WERI-Rb-1 (cell line): ENCODE data around the gene STING1.

ENCODE experiments used
- DNase-seq: peaks from one replicate; pipeline ENCODE4 v3.0.0-alpha.2; 2020
- H3K27ac ChIP-seq: fragments of 250-450 bp; sonication (Bioruptor Pico); 2 replicates; pipeline ENCODE4 v1.5.1; 2020; ENCODE audit warnings: mild to moderate bottlenecking, moderate library complexity
- H3K27me3 ChIP-seq: fragments of 250-450 bp; sonication (Bioruptor Pico); 2 replicates; pipeline ENCODE4 v1.5.1; 2021; ENCODE audit warnings: mild to moderate bottlenecking, low read depth, moderate library complexity; ENCODE audit not compliant: insufficient read depth, severe bottlenecking
- H3K36me3 ChIP-seq: fragments of 250-450 bp; sonication (Bioruptor Pico); 2 replicates; pipeline ENCODE4 v1.5.1; 2020; ENCODE audit warnings: mild to moderate bottlenecking, moderate library complexity
- H3K4me3 ChIP-seq: 2 replicates; pipeline ENCODE4 v1.5.1; 2011; ENCODE audit warnings: low read depth, mild to moderate bottlenecking, control low read depth, low read length
- H3K9me3 ChIP-seq: fragments of 250-450 bp; sonication (Bioruptor Pico); 2 replicates; pipeline ENCODE4 v1.5.1; 2021; ENCODE audit warnings: mild to moderate bottlenecking, moderate library complexity; ENCODE audit not compliant: severe bottlenecking
- TF ChIP-seq, protein P1 (sequence below): IDR thresholded peaks from 2 replicates; pipeline ENCODE4 v1.5.1; 2011; ENCODE audit warnings: low read depth, mild to moderate bottlenecking, control low read depth, inconsistent platforms, low read length

STING1 gene

DNA sequence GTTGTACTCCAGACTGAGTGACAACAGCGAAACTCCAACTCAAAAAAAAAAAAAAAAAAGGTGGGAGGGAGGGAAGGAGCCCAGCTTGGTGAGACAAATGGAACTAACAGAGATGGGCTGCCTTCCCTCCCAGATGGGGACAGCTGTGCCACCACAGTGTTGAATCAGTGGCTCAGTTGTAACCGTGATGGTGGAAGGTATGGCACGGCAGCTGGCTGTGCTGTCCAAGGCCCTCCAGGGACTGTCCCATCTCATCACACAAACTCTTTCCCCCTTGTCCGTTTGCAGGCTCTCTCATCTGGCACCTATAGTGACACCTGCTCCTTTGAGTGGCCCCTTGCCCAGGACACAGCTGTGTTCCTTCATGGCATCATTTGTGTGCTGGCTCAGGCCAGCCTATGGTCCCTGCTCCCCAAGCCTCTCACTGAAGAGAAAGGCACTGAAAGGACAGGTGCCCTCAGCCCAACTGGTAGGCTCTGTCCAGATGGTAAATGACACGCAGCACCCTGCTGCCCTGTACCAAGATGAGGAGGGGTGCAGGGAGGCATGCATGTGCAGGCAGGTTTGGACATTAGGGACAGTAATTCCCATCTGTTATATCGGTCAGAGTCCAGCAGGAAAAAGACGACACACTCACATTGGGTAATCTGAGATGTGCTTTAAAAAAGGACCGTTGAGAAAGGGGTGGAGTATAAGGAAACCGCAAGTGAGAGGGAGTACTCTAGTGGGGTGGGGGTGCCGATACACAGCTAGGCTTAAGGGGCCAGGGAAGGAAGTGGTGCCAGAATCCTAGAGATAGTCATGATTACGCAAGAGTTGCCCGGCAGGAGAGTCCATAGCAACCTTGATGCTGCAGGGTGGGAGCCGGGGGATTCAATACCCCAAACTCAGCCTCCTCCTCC, 7.4 kb downstream of the STING1 start:
- DNase-seq, result peak; percentile 74
- peak overlapping the region; percentile 78 for H3K27ac ChIP-seq

DNA sequence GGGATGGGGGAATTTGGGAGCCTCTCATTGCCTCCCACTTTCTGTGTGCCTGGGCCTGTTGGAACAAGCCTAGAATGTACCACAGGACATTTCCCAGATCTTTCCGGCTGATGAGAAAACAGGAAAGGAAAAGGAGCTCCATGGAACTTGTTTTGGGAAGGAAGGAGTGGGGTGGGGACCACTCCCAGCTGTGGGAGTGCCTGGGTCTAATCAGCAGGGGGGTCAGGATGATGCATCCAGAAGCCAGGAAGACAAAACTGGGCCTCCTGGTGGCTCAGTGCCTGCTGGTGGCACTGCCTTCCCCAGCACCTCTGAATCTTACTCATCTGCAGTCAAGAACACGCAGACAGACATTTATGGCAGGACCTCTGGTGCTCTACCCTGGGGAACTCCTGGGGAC, 9.0 kb downstream of the STING1 start:
- H3K36me3 ChIP-seq, result no peaks in the 10 kb centered on the region
- H3K27ac ChIP-seq, result peak overlapping the region; percentile 47; the same call in 1 of the 2 replicates
- TF ChIP-seq, protein P1, sequence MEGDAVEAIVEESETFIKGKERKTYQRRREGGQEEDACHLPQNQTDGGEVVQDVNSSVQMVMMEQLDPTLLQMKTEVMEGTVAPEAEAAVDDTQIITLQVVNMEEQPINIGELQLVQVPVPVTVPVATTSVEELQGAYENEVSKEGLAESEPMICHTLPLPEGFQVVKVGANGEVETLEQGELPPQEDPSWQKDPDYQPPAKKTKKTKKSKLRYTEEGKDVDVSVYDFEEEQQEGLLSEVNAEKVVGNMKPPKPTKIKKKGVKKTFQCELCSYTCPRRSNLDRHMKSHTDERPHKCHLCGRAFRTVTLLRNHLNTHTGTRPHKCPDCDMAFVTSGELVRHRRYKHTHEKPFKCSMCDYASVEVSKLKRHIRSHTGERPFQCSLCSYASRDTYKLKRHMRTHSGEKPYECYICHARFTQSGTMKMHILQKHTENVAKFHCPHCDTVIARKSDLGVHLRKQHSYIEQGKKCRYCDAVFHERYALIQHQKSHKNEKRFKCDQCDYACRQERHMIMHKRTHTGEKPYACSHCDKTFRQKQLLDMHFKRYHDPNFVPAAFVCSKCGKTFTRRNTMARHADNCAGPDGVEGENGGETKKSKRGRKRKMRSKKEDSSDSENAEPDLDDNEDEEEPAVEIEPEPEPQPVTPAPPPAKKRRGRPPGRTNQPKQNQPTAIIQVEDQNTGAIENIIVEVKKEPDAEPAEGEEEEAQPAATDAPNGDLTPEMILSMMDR, result no peak
- H3K9me3 ChIP-seq, result no peaks in the 10 kb centered on the region
- no peaks in the 10 kb centered on the region for H3K27me3 ChIP-seq
- no peak overlapping the region for H3K4me3 ChIP-seq
- no peak for DNase-seq

More for the DNA sequence above, 7.4 kb downstream of the STING1 start:
- H3K36me3 ChIP-seq, result no peaks in the 10 kb centered on the region
- no peaks in the 10 kb centered on the region for H3K27me3 ChIP-seq
- no peaks in the 10 kb centered on the region for H3K9me3 ChIP-seq
- TF ChIP-seq, protein P1, result no peak
- H3K4me3 ChIP-seq, result no peak overlapping the region

DNA sequence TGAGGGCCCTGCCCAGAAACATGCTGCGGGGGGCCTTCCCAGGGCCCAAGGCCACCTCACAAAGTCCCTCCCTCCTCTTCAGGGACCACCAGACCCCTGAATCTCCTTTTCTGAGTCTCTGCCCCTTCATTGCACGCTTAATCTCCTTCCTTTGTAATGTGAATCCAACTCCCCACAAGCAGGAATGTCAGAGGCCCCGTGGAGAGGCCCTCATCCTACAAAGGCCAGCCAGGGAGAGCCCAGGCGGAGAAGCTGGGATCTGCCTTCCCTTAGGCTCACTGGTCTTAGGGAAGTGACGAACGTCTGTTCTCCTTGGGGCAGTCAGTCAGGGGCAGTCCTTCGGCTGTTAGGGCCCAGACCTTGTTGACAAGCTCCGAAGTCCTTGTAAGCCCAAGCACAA, 9.5 kb downstream of the STING1 start:
- Histone ChIP-seq H3K4me3 (no peak overlapping the region), H3K27me3 (no peaks in the 10 kb centered on the region), H3K27ac (peak overlapping the region; percentile 47), H3K36me3 (no peaks in the 10 kb centered on the region), H3K9me3 (no peaks in the 10 kb centered on the region)
- TF ChIP-seq, protein P1, result no peak
- DNase-seq, result peak; percentile 40

DNA sequence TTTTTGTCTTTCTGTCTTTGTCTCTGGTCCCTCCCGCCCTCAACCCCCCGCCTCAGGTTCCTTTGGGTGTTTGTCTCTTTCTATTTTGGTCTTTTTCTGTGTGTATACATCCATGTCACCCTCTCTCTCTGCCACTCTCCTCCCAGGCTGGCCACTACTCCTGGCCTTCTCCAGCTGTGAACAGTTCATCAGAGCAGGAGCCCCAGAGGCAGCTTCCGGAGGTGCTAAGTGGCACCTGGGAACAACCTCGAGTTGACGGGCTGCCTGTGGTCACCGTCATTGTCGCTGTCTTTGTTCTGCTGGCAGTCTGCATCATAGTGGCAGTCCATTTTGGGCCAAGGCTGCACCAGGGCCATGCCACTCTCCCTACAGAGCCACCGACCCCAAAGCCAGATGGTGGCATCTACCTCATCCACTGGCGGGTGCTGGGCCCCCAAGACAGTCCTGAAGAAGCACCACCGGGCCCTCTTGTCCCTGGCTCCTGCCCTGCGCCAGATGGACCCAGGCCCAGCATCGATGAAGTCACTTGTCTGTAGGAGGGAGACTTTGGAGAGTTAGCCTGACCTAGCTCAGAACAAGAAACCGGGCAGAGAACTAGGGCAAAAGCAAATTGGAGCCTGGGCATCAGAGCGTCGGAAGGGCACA, 10.1 kb downstream of the STING1 start:
- Histone ChIP-seq H3K4me3 (no peak overlapping the region), H3K27me3 (no peaks in the 10 kb centered on the region), H3K36me3 (no peaks in the 10 kb centered on the region), H3K9me3 (no peaks in the 10 kb centered on the region), H3K27ac (peak overlapping the region; percentile 47; the same call in 1 of the 2 replicates)
- no peak for DNase-seq
- TF ChIP-seq, protein P1, result no peak

DNA sequence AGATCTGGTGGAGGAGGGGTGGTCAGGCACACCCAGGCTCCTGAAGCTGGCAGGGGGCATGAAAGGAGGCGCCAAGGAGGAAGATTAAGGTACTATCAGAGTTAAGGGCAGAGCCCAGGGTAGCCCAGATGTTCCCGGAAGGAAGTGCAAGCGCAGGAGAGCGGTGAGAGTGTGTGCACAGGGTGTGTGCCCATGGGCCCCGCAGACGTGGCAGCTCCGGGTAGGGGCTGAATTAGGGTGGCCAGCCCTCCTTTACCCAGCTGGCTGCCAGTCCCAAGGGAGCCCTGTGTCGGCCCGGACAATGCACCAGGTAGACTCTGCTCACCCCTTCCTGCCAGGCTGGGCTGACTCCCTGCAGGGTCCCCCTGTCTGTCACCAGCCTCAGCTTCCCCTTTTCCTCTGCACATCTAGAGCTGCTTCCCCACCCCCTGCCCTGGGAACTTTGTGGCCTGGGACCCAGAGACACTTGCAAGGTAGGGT, 11.7 kb downstream of the STING1 start, which contains the start of gene SMIM33:
Gene SMIM33, plus strand, starts transcription at position 184 of the 480 bp plus-strand sequence. Its CDS starts 118 bp downstream, at position 302.
- Histone ChIP-seq H3K27ac (no peak within 1 kb of the TSS), H3K4me3 (no peak within 1 kb of the TSS), H3K9me3 (no peaks in the 10 kb centered on the region), H3K36me3 (no peaks in the 10 kb centered on the region), H3K27me3 (no peaks in the 10 kb centered on the region)
- TF ChIP-seq, protein P1, result no peak
- DNase-seq, result no peak
